Testis (tissue), 3 donors: Measurements from ENCODE around the gene ULBP2. TPM values are rescaled to one million over a fixed set of nuclear protein-coding genes. Genes with fewer than 3 reads are reported as not detected.
"Not testable (repeated sequence)": the region's sequence is repeated elsewhere in the genome, so short reads cannot be mapped to it uniquely, and the experiment has no call there.

Experiments used
- DNase-seq: peaks from one replicate; pipeline ENCODE4 v3.0.0-alpha.2; 2019
- H3K27ac ChIP-seq, 2 donors: fragments of 200-600 bp; sonication (generic); one replicate each; pipeline ENCODE4 v1.5.1; 2019
- H3K27me3 ChIP-seq: fragments of 200-600 bp; sonication (generic); one replicate; pipeline ENCODE4 v1.5.1; 2019
- H3K36me3 ChIP-seq: fragments of 200-600 bp; sonication (generic); one replicate; pipeline ENCODE4 v1.5.1; 2017; ENCODE audit warnings: low read depth; ENCODE audit errors: missing control alignments
- H3K4me1 ChIP-seq: fragments of 200-600 bp; sonication (generic); one replicate; pipeline ENCODE4 v1.5.1; 2019
- H3K4me3 ChIP-seq, 2 donors: fragments of 200-600 bp; sonication (generic); one replicate each; pipeline ENCODE4 v1.5.1; 2017 to 2019
- H3K9me3 ChIP-seq: fragments of 200-600 bp; sonication (generic); one replicate; pipeline ENCODE4 v1.5.1; 2017
- POLR2A ChIP-seq: fragments of 450-650 bp; IDR thresholded peaks from one replicate; pipeline ENCODE4 v1.6.1; 2017; ENCODE audit warnings: antibody characterized with exemption, mild to moderate bottlenecking, moderate library complexity
- whole genome bisulfite sequencing, 2 donors: methylation state at CpG; one replicate each; pipeline ENCODE4 v1.1.5; 2018; 5-methylcytosine and 5-hydroxymethylcytosine counted together
- intact Hi-C: fragments of 100-400 bp; cut with DNase I; formaldehyde crosslinking; loops from one replicate; pipeline ENCODE4 v1.15.1; 2023; ENCODE audit warnings: low total_unique reads
- polyA plus RNA-seq: library from polyadenylated mRNA; stranded (reverse); fragments of 350-450 nt; fragmentation: Illumina TruSeq; extraction: RNeasy Lipid Tissue Mini Kit (QIAGEN cat#74804); gene quantifications from one replicate; pipeline ENCODE4 v1.2.3, GENCODE V29; 2014; ENCODE audit warnings: low read depth, low replicate concordance; ENCODE audit not compliant: insufficient read depth
- total RNA-seq, 2 donors: library from RNA; depleted of rRNA; stranded (reverse); fragments of >200 nt; gene quantifications; one replicate each; pipeline ENCODE4 v1.2.3, GENCODE V29; 2016
- TF ChIP-seq, protein P1 (sequence below), 3 experiments: fragments of 450-650 bp in 2 of 3; fragments of 200-600 bp in 1 of 3; sonication (generic) in 1 of 3; IDR thresholded peaks; one replicate each; pipeline ENCODE4 v1.5.1; 2016 to 2019; ENCODE audit warnings: antibody characterized with exemption in 3 of 3, mild to moderate bottlenecking in 2 of 3, moderate library complexity in 1 of 3

The ULBP2 gene
- total and polyA plus RNA-seq, 3 donors from 2014 or later, result 1.5 to 2.0 (median 1.9) TPM

GRCh38 chr6:149924206-149924932, 17.4 kb upstream of the ULBP2 start:
- no peak overlapping the region for H3K4me3 ChIP-seq
- no peaks in the 10 kb centered on the region for H3K36me3 ChIP-seq
- H3K9me3 ChIP-seq, result no peaks in the 10 kb centered on the region
- H3K27ac ChIP-seq, result no peak overlapping the region
- H3K27me3 ChIP-seq, result no peaks in the 10 kb centered on the region
- DNase-seq, result no peak
- WGBS, 2 donors, result 60 to 78% methylated on average over 7 to 9 of the region's 9 CpGs
- peaks cover 9% of the 10 kb centered on the region for H3K4me1 ChIP-seq
- intact Hi-C loops, result loop anchor here (10.0 kb wide), 1 partner anchor 190 kb away; no protein-coding TSS in a partner anchor
- TF ChIP-seq POLR2A, result no peak

DNA sequence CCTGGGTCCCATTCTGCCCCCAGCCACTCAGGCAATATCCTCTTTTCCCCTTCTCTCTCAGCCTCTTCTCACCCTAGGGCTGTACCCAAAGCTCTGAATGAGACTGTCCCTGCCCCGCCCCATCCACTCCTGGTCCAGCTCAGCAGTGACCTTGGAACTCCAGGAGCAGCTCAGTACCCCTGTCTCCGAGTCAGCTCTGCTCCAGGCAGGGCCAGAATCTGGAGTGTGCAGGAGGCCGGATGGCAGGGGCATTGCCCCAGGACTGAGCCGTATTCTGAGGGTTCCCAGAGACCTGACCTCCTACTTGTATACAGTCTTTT, 16.9 kb upstream of the ULBP2 start:
- intact Hi-C loops, result loop anchor here (5.0 to 10.0 kb wide), 2 partner anchors 88 to 190 kb away; no protein-coding TSS in a partner anchor
- Histone ChIP-seq H3K4me3 (no peak overlapping the region), H3K27ac (no peak overlapping the region), H3K4me1 (peaks cover 9% of the 10 kb centered on the region), H3K36me3 (no peaks in the 10 kb centered on the region), H3K9me3 (no peaks in the 10 kb centered on the region), H3K27me3 (no peaks in the 10 kb centered on the region)
- TF ChIP-seq, protein P1, sequence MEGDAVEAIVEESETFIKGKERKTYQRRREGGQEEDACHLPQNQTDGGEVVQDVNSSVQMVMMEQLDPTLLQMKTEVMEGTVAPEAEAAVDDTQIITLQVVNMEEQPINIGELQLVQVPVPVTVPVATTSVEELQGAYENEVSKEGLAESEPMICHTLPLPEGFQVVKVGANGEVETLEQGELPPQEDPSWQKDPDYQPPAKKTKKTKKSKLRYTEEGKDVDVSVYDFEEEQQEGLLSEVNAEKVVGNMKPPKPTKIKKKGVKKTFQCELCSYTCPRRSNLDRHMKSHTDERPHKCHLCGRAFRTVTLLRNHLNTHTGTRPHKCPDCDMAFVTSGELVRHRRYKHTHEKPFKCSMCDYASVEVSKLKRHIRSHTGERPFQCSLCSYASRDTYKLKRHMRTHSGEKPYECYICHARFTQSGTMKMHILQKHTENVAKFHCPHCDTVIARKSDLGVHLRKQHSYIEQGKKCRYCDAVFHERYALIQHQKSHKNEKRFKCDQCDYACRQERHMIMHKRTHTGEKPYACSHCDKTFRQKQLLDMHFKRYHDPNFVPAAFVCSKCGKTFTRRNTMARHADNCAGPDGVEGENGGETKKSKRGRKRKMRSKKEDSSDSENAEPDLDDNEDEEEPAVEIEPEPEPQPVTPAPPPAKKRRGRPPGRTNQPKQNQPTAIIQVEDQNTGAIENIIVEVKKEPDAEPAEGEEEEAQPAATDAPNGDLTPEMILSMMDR (IDR thresholded peaks at IDR 0.05), result no peak
- no peak for TF ChIP-seq POLR2A
- DNase-seq, result no peak
- 63 to 64% methylated on average over 4 of the region's 4 CpGs for WGBS, 2 donors

GRCh38 chr6:149925253-149925973, 16.4 kb upstream of the ULBP2 start:
- Histone ChIP-seq H3K36me3 (no peaks in the 10 kb centered on the region), H3K27me3 (no peaks in the 10 kb centered on the region), H3K4me3 (peak overlapping the region; percentile 50 to 56), H3K4me1 (peaks cover 9% of the 10 kb centered on the region), H3K9me3 (no peaks in the 10 kb centered on the region), H3K27ac (peak overlapping the region in 1 of 2 donors; percentile 61)
- WGBS, 2 donors, result 13 to 18% methylated on average over 5 to 22 of the region's 34 CpGs
- TF ChIP-seq, protein P1 (IDR thresholded peaks at IDR 0.05), result no peak
- TF ChIP-seq POLR2A, result no peak
- intact Hi-C loops, result loop anchor here (5.0 to 10.0 kb wide), 2 partner anchors 88 to 191 kb away; no protein-coding TSS in a partner anchor
- peak; percentile 32 for DNase-seq

GRCh38 chr6:149925974-149926777, 15.6 kb upstream of the ULBP2 start:
- TF ChIP-seq, protein P1 (IDR thresholded peaks at IDR 0.05), result peak; percentile 87 to 98 (median 94)
- TF ChIP-seq POLR2A, result no peak
- intact Hi-C loops, result loop anchor here (5.0 to 10.0 kb wide), 2 partner anchors 89 to 191 kb away; no protein-coding TSS in a partner anchor
- H3K4me3 ChIP-seq, result peak overlapping the region; percentile 50 to 56
- H3K9me3 ChIP-seq, result no peaks in the 10 kb centered on the region
- H3K36me3 ChIP-seq, result no peaks in the 10 kb centered on the region
- H3K27me3 ChIP-seq, result no peaks in the 10 kb centered on the region
- DNase-seq, result peak; percentile 96
- WGBS, 2 donors, result 3% methylated on average over 20 to 28 of the region's 31 CpGs
- peak overlapping the region in 1 of 2 donors; percentile 61 for H3K27ac ChIP-seq
- peaks cover 9% of the 10 kb centered on the region for H3K4me1 ChIP-seq

GRCh38 chr6:149927025-149927424, 14.8 kb upstream of the ULBP2 start:
- intact Hi-C loops, result loop anchor here (5.0 to 10.0 kb wide), 2 partner anchors 90 to 192 kb away; no protein-coding TSS in a partner anchor
- H3K27ac ChIP-seq, DNase-seq, H3K9me3 ChIP-seq, H3K4me1 ChIP-seq, H3K4me3 ChIP-seq, H3K36me3 ChIP-seq, H3K27me3 ChIP-seq: not testable (repeated sequence)
- WGBS, 2 donors, result 77 to 79% methylated on average over 4 of the region's 4 CpGs
